GM12891 (cell line): ENCODE measurements around the gene GOLGA6L22.
"Not testable (repeated sequence)": the region's sequence is repeated elsewhere in the genome, so short reads cannot be mapped to it uniquely, and the experiment has no call there.

Experiments
- POLR2A ChIP-seq: IDR thresholded peaks from 2 replicates; pipeline ENCODE4 v1.6.1; 2011; ENCODE audit warnings: low read depth, low read length, control low read depth
- POLR2AphosphoS5 ChIP-seq: IDR thresholded peaks from 2 replicates; pipeline ENCODE4 v1.6.1; 2011; ENCODE audit warnings: low read depth, low read length, control low read depth
- SPI1 ChIP-seq: IDR thresholded peaks from 2 replicates; pipeline ENCODE4 v1.6.1; 2011; ENCODE audit warnings: low read depth, low read length, control low read depth
- TAF1 ChIP-seq: IDR thresholded peaks from 2 replicates; pipeline ENCODE4 v1.6.1; 2011; ENCODE audit warnings: low read depth, low read length, control low read depth

GRCh38 chr15:22458603-22459002 is at the start of gene GOLGA6L22:
- TF ChIP-seq POLR2A, SPI1, POLR2AphosphoS5, TAF1: not testable (repeated sequence)
